Memory B cell (primary cell): ENCODE data around the gene PARP4.
"Not testable (repeated sequence)": the region's sequence is repeated elsewhere in the genome, so short reads cannot be mapped to it uniquely, and the experiment has no call there.

Experiments
- ATAC-seq: fragments of 150-1000 bp; cut with Tn5 transposase; 2 replicates; pipeline ENCODE4 v1.10.0; 2021; ENCODE audit warnings: low read depth, mild to moderate bottlenecking, moderate library complexity
- DNase-seq, 2 donors: peaks; one replicate each; pipeline ENCODE4 v3.0.0; 2022; ENCODE audit warnings: low spot score in 2 of 2
- H3K27ac Mint-ChIP-seq: one replicate; pipeline ENCODE4 v1.8.0; 2022; ENCODE audit warnings: mild to moderate bottlenecking, moderate library complexity, mixed read lengths
- H3K27me3 Mint-ChIP-seq: one replicate; pipeline ENCODE4 v1.8.0; 2022; ENCODE audit warnings: mixed read lengths
- H3K36me3 Mint-ChIP-seq: one replicate; pipeline ENCODE4 v1.8.0; 2022; ENCODE audit warnings: mild to moderate bottlenecking, mixed read lengths
- H3K4me1 Mint-ChIP-seq: one replicate; pipeline ENCODE4 v1.8.0; 2022; ENCODE audit warnings: mixed read lengths
- H3K4me3 Mint-ChIP-seq: one replicate; pipeline ENCODE4 v1.8.0; 2022; ENCODE audit warnings: mild to moderate bottlenecking, moderate library complexity, mixed read lengths
- H3K9me3 Mint-ChIP-seq: one replicate; pipeline ENCODE4 v1.8.0; 2022; ENCODE audit warnings: mixed read lengths

Gene PARP4

GRCh38 chr13:24495151-24495729 is 17.3 kb downstream of the PARP4 start:
- Mint-ChIP-seq H3K27me3 (no peaks in the 10 kb centered on the region), H3K36me3 (peaks cover 50% of the 10 kb centered on the region), H3K4me3 (no peak overlapping the region), H3K9me3 (no peaks in the 10 kb centered on the region), H3K27ac (no peak overlapping the region), H3K4me1 (no peaks in the 10 kb centered on the region)
- DNase-seq (no peak), ATAC-seq (no peak)

GRCh38 chr13:24493356-24493755 is 19.2 kb downstream of the PARP4 start:
- peaks cover 60% of the 10 kb centered on the region for H3K36me3 Mint-ChIP-seq
- ATAC-seq = no peak
- no peaks in the 10 kb centered on the region for H3K9me3 Mint-ChIP-seq

DNA sequence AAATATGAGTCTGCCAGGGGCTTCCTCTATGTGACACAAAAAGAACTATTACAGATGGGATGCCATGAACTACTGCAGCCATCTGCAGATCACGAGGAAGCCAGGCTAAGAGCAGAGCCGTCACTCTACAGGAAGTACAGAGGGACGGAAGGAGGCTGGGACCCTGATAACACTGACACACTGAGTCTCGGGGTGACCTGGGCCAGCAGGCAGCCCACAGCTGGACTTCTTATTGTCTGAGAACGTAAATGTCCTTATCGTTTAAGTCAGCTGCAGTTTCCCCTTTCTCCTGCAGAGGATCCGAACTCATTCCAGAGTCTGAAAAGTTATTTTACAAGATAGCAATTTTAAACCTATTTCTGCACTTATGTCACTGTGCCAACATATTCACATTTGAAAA is 20.7 kb downstream of the PARP4 start:
- no peak for ATAC-seq
- Mint-ChIP-seq H3K9me3 (peaks cover 2% of the 10 kb centered on the region), H3K36me3 (peaks cover 54% of the 10 kb centered on the region), H3K4me1 (no peaks in the 10 kb centered on the region), H3K27me3 (no peaks in the 10 kb centered on the region), H3K4me3 (no peak overlapping the region), H3K27ac (no peak overlapping the region)
- no peak for DNase-seq

More at GRCh38 chr13:24493356-24493755, 19.2 kb downstream of the PARP4 start:
- Mint-ChIP-seq H3K4me3 (no peak overlapping the region), H3K27me3 (no peaks in the 10 kb centered on the region), H3K4me1 (no peaks in the 10 kb centered on the region), H3K27ac (no peak overlapping the region)
- no peak for DNase-seq

DNA sequence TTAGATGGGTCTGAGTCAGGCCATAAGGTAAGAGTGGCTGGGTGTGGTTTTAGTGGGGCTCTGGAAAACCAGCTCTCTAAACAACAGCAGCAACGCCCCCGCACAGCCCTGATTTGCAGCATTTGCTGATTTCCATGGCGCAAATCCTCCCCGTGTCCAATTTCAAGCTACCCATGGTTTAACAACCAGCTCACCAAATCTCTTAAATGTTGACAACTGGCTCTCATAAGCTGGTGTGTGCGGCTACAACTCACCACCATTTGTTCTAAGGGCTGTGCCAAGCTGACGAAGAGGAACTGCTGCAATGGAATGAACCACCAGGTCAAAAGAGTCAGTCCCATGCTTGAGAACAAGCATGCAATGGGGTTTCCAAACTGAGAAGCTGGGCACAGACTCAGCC is 22.9 kb downstream of the PARP4 start:
- no peak for ATAC-seq
- no peak for DNase-seq
- Mint-ChIP-seq H3K36me3 (peaks cover 50% of the 10 kb centered on the region), H3K27ac (no peak overlapping the region), H3K27me3 (no peaks in the 10 kb centered on the region), H3K4me3 (no peak overlapping the region), H3K4me1 (no peaks in the 10 kb centered on the region), H3K9me3 (peaks cover 2% of the 10 kb centered on the region)

DNA sequence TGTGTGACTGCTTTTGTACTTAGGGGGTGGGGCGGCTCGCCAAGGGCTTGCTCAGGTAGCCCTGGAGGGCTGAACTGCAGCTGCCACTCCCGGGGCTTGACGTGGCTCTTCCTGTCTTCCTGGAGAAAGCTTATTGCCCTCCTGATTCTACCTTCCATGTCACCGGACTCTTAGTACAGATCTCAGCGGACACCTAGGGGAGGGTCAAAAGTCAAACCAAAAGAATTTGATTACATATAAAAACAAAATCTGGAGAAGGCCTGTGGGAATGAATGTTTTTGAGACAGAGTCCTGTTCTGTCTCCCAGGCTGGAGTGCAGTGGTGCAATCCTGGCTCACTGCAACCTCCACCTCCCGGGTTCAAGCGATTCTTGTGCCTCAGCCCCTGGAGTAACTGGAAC is 24.5 kb downstream of the PARP4 start:
- H3K27ac Mint-ChIP-seq, H3K27me3 Mint-ChIP-seq, DNase-seq, H3K4me1 Mint-ChIP-seq, H3K9me3 Mint-ChIP-seq, H3K4me3 Mint-ChIP-seq, ATAC-seq: not testable (repeated sequence)
- peaks cover 46% of the 10 kb centered on the region for H3K36me3 Mint-ChIP-seq

GRCh38 chr13:24486017-24486657 is 26.4 kb downstream of the PARP4 start:
- not testable (repeated sequence) for H3K4me1 Mint-ChIP-seq, H3K9me3 Mint-ChIP-seq, H3K27ac Mint-ChIP-seq, DNase-seq, ATAC-seq, H3K27me3 Mint-ChIP-seq, H3K4me3 Mint-ChIP-seq
- H3K36me3 Mint-ChIP-seq = peaks cover 54% of the 10 kb centered on the region

DNA sequence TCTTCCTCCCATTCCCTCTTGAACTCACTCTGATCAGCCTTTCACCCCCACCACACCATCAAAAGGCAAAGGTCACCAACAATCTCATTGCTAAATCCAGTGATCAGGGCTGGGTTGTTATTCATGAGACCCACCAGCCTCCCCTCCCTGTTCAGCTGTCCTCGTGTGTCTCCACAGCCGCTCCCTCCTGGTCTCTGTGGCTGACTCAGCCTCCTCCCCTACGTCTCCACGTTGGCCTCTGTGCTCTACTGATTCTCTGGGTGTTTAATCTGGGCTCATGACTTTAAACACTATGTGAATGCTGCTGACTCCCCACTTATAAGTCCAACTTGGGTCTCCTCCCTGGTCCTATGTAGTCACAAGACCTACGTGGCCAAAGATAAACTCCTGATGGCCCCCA is 38.9 kb downstream of the PARP4 start:
- H3K9me3 Mint-ChIP-seq = no peaks in the 10 kb centered on the region
- no peak for ATAC-seq
- H3K4me3 Mint-ChIP-seq = no peak overlapping the region
- DNase-seq = no peak
- peaks cover 2% of the 10 kb centered on the region for H3K4me1 Mint-ChIP-seq
- no peak overlapping the region for H3K27ac Mint-ChIP-seq
- H3K36me3 Mint-ChIP-seq = peaks cover 61% of the 10 kb centered on the region
- no peaks in the 10 kb centered on the region for H3K27me3 Mint-ChIP-seq

DNA sequence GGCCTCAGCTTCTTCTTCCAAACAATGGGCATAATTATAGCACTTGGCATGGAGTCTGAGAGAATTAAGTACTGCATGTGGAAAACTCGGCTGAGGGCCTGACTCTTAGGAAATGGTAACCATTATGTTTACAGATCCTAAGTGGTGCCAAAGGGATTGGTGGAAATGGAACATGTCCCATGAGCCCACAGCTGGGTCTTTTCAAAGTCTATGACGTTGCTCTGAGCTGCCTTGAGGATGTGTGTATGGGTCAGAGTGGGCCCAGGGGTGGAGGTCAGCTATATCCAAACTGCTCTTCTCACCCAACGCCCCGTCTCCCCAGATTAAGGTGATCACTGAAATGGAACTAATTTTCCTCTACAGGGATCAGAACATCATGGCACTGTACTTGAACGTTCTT is 40.4 kb downstream of the PARP4 start:
- H3K27me3 Mint-ChIP-seq, H3K27ac Mint-ChIP-seq, DNase-seq, H3K4me3 Mint-ChIP-seq, H3K9me3 Mint-ChIP-seq, ATAC-seq, H3K4me1 Mint-ChIP-seq: not testable (repeated sequence)
- H3K36me3 Mint-ChIP-seq = peaks cover 70% of the 10 kb centered on the region

DNA sequence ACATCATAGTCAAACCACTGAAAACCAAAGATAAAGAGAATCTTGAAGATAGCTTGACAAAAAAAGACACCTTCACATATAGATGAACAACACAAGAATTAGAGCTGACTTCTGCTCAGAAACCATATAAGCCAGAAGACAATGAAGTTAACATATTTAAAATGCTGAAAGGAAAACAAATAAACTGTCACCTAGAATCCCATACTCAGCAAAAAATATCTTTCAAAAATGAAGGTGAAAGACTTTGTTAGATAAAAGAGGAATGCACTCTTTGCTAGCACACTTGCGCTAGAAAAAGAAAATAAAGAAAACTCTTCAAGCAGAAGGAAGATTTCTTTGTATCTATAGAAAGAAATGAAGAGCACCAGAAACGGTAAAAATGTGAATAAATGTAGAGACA is 49.5 kb downstream of the PARP4 start:
- ATAC-seq (no peak), DNase-seq (no peak)
- H3K27ac Mint-ChIP-seq = no peak overlapping the region
- peaks cover 7% of the 10 kb centered on the region for H3K4me1 Mint-ChIP-seq
- H3K4me3 Mint-ChIP-seq = no peak overlapping the region
- no peaks in the 10 kb centered on the region for H3K27me3 Mint-ChIP-seq
- peaks cover 2% of the 10 kb centered on the region for H3K9me3 Mint-ChIP-seq
- H3K36me3 Mint-ChIP-seq = peaks cover 54% of the 10 kb centered on the region

- Mint-ChIP-seq H3K27ac (no peak overlapping the region), H3K4me3 (no peak overlapping the region), H3K4me1 (peaks cover 6% of the 10 kb centered on the region), H3K9me3 (peaks cover under 1% of the 10 kb centered on the region), H3K27me3 (no peaks in the 10 kb centered on the region), H3K36me3 (peaks cover 44% of the 10 kb centered on the region)
- no peak for DNase-seq
- ATAC-seq = no peak
Measured at GRCh38 chr13:24460256-24460655, 52.3 kb downstream of the PARP4 start.

DNA sequence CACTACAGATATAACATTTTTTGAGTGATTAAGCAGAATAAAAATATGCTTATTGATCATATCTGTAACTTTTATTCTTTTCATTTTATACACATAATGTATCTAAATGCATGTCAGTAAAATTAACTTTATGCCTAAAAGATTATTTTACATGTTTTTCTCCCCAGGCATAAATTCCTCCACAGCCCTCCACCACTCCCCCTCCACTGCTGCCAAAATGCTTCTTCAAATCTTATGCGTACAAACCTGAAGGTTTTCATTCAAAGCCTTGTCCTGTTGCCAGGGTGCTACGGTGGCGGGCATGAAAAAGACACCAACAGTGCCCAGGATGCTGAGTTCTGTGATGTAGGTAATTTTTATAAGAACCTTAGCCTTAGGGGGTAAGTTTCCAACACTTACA is 52.9 kb downstream of the PARP4 start:
- Mint-ChIP-seq H3K27me3 (no peaks in the 10 kb centered on the region), H3K36me3 (peaks cover 45% of the 10 kb centered on the region), H3K9me3 (no peaks in the 10 kb centered on the region), H3K27ac (peak overlapping the region; percentile 68), H3K4me1 (peaks cover 5% of the 10 kb centered on the region), H3K4me3 (no peak overlapping the region)
- DNase-seq (no peak), ATAC-seq (no peak)

GRCh38 chr13:24459234-24459633 is 53.3 kb downstream of the PARP4 start:
- Mint-ChIP-seq H3K27me3 (no peaks in the 10 kb centered on the region), H3K4me1 (peaks cover 5% of the 10 kb centered on the region), H3K36me3 (peaks cover 47% of the 10 kb centered on the region), H3K9me3 (no peaks in the 10 kb centered on the region), H3K27ac (peak overlapping the region; percentile 68), H3K4me3 (no peak overlapping the region)
- ATAC-seq (no peak), DNase-seq (no peak)

DNA sequence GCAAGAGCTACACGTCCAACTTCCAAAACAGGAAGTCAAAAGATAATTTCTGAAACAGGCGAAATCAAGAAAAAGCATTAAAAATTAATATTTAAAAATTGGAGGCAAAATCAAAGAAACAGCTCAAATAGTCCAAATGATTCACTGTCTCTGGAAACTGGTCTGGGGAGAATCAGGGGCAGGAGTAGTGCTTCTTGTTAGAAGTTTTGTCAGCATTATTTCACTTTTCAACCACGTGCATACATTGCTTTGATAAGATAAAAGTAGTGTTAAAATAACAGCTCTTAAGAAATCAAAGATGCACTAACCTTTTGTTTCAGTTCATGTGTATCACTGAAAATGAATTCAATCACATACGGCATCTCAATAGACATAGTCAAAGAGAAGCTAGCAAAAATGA is 53.8 kb downstream of the PARP4 start:
- Mint-ChIP-seq H3K4me3 (no peak overlapping the region), H3K27ac (no peak overlapping the region), H3K4me1 (peaks cover 2% of the 10 kb centered on the region), H3K9me3 (no peaks in the 10 kb centered on the region), H3K27me3 (no peaks in the 10 kb centered on the region), H3K36me3 (peaks cover 45% of the 10 kb centered on the region)
- DNase-seq = no peak
- no peak for ATAC-seq

DNA sequence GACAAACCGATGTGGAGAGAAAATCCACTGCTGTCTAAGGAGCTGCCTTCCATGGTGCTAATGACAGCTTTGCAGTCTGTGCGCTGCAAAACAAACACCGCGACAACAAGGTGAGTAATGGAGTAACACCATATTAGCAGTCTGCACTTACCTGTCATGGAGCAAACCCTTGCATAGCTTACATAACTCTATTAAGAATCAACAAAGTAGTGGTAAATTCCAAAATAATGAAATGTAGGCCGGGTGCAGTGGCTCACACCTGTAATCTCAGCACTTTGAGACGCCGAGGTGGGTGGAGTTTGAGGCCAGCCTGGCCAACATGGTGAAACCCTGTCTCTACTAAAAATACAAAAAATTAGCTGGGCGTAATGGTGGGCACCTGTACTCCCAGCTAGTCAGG is 56.2 kb downstream of the PARP4 start:
- H3K4me3 Mint-ChIP-seq = no peak overlapping the region
- no peak for ATAC-seq
- no peaks in the 10 kb centered on the region for H3K9me3 Mint-ChIP-seq
- no peaks in the 10 kb centered on the region for H3K4me1 Mint-ChIP-seq
- peaks cover 31% of the 10 kb centered on the region for H3K36me3 Mint-ChIP-seq
- no peak overlapping the region for H3K27ac Mint-ChIP-seq
- H3K27me3 Mint-ChIP-seq = no peaks in the 10 kb centered on the region
- DNase-seq = no peak

DNA sequence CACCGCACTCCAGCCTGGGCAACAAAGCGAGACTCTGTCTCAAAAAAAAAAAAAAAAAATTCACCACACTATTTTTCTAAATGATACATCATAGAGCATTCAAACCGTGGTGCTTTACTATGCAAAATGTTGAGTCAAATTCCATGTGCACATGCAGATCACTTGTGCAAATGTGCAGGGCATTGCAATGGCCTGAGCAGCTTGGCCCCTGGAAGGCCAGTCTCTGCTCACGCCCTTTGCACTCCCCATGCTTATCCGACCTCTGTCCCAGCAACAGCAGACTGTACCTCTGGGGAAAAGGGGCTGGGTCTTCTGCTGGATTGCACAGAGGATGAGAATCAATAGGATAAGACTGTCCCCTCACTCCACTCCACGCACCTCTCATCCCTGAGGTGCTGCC is 58.5 kb downstream of the PARP4 start:
- Mint-ChIP-seq H3K27ac (no peak overlapping the region), H3K4me1 (no peaks in the 10 kb centered on the region), H3K27me3 (no peaks in the 10 kb centered on the region), H3K4me3 (no peak overlapping the region), H3K36me3 (peaks cover 38% of the 10 kb centered on the region), H3K9me3 (no peaks in the 10 kb centered on the region)
- no peak for DNase-seq
- ATAC-seq = no peak
